Tibial artery (tissue), 4 donors: ENCODE results near the gene TRIM33.
"Not testable (repeated sequence)": the region's sequence is repeated elsewhere in the genome, so short reads cannot be mapped to it uniquely, and the experiment has no call there.

Experiments
- DNase-seq, 2 donors: peaks; one replicate each; pipeline ENCODE4 v3.0.0-alpha.2; 2019
- H3K27ac ChIP-seq, 2 donors: fragments of 200-600 bp; sonication (generic) in 1 of 2; 1 replicate in 1 of 2; 2 replicates in 1 of 2; pipeline ENCODE4 v1.5.1; 2018 to 2019; ENCODE audit warnings: mild to moderate bottlenecking in 1 of 2
- H3K27me3 ChIP-seq, 2 donors: fragments of 200-600 bp; sonication (generic) in 1 of 2; one replicate each; pipeline versions ENCODE4 v1.5.1 to v1.6.0; 2016 to 2019
- H3K36me3 ChIP-seq, 3 donors: fragments of 200-600 bp; sonication (generic) in 2 of 3; one replicate each; pipeline ENCODE4 v1.5.1; 2016 to 2019; ENCODE audit warnings: mild to moderate bottlenecking in 2 of 3
- H3K4me1 ChIP-seq, 4 donors: fragments of 200-600 bp; sonication (generic) in 2 of 4; 1 replicate in 3 of 4; 2 replicates in 1 of 4; pipeline ENCODE4 v1.5.1; 2016 to 2019
- H3K4me3 ChIP-seq, 2 donors: fragments of 200-600 bp; sonication (generic) in 1 of 2; 1 replicate in 1 of 2; 2 replicates in 1 of 2; pipeline ENCODE4 v1.5.1; 2018 to 2019; ENCODE audit warnings: mild to moderate bottlenecking in 2 of 2
- H3K9me3 ChIP-seq, 3 donors: fragments of 200-600 bp; sonication (generic) in 1 of 3; one replicate each; pipeline ENCODE4 v1.5.1; 2016 to 2019
- CTCF ChIP-seq, 2 experiments: fragments of 200-600 bp in 1 of 2; fragments of 450-650 bp in 1 of 2; IDR thresholded peaks; one replicate each; pipeline ENCODE4 v1.5.1; 2017 to 2019; ENCODE audit warnings: antibody characterized with exemption in 2 of 2, mild to moderate bottlenecking in 1 of 2, moderate library complexity in 1 of 2
- intact Hi-C: fragments of 100-400 bp; cut with DNase I; formaldehyde crosslinking; loops from one replicate; pipeline ENCODE4 v1.15.0; 2023; ENCODE audit warnings: low total_unique reads

The TRIM33 gene

GRCh38 chr1:114490274-114490693 lies 20.7 kb downstream of the TRIM33 start:
- Histone ChIP-seq H3K36me3 (no peaks in the 10 kb centered on the region), H3K4me3 (no peak overlapping the region), H3K4me1 (peaks cover 0 to 10% (median 5%) of the 10 kb centered on the region in 4 donors), H3K27ac (no peak overlapping the region), H3K9me3 (no peaks in the 10 kb centered on the region), H3K27me3 (no peaks in the 10 kb centered on the region)
- intact Hi-C loops = no loop called here
- no peak for TF ChIP-seq CTCF (IDR thresholded peaks at IDR 0.05)
- no peak for DNase-seq

- Histone ChIP-seq H3K27me3 (no peaks in the 10 kb centered on the region), H3K4me3 (no peak overlapping the region), H3K9me3 (no peaks in the 10 kb centered on the region), H3K27ac (no peak overlapping the region), H3K4me1 (peaks cover 0 to 5% (median 0%) of the 10 kb centered on the region in 4 donors), H3K36me3 (no peaks in the 10 kb centered on the region)
- TF ChIP-seq CTCF (IDR thresholded peaks at IDR 0.05) = no peak
- intact Hi-C loops = no loop called here
- no peak for DNase-seq
Measured at GRCh38 chr1:114488739-114489138, 22.3 kb downstream of the TRIM33 start.

- no peak for TF ChIP-seq CTCF (IDR thresholded peaks at IDR 0.05)
- no peaks in the 10 kb centered on the region for H3K36me3 ChIP-seq
- no peak for DNase-seq
- no peak overlapping the region for H3K27ac ChIP-seq
- no peaks in the 10 kb centered on the region for H3K27me3 ChIP-seq
- H3K9me3 ChIP-seq = no peaks in the 10 kb centered on the region
- no peak overlapping the region for H3K4me3 ChIP-seq
- peaks cover 0 to 5% (median 0%) of the 10 kb centered on the region in 4 donors for H3K4me1 ChIP-seq
- intact Hi-C loops = no loop called here
Measured at GRCh38 chr1:114485286-114485685, 25.7 kb downstream of the TRIM33 start.

GRCh38 chr1:114482585-114482984 lies 28.4 kb downstream of the TRIM33 start:
- H3K4me3 ChIP-seq = no peak overlapping the region
- no peak for DNase-seq
- no peaks in the 10 kb centered on the region for H3K36me3 ChIP-seq
- no peaks in the 10 kb centered on the region for H3K27me3 ChIP-seq
- peaks cover 0 to 2% (median 0%) of the 10 kb centered on the region in 3 donors for H3K9me3 ChIP-seq
- no peak overlapping the region for H3K27ac ChIP-seq
- peaks cover 0 to 5% (median 0%) of the 10 kb centered on the region in 4 donors for H3K4me1 ChIP-seq
- intact Hi-C loops = no loop called here
- no peak for TF ChIP-seq CTCF (IDR thresholded peaks at IDR 0.05)

GRCh38 chr1:114479636-114480035 lies 31.4 kb downstream of the TRIM33 start:
- H3K9me3 ChIP-seq, H3K27me3 ChIP-seq, H3K27ac ChIP-seq, intact Hi-C loops, DNase-seq, H3K4me3 ChIP-seq, H3K36me3 ChIP-seq: not testable (repeated sequence)
- H3K4me1 ChIP-seq = peaks cover 0 to 30% (median 3%) of the 10 kb centered on the region in 4 donors

- H3K36me3 ChIP-seq = no peaks in the 10 kb centered on the region
- intact Hi-C loops = no loop called here
- H3K9me3 ChIP-seq = peaks cover 0 to 2% (median 0%) of the 10 kb centered on the region in 3 donors
- H3K4me1 ChIP-seq = peaks cover 0 to 30% (median 3%) of the 10 kb centered on the region in 4 donors
- H3K27ac ChIP-seq = no peak overlapping the region
- H3K27me3 ChIP-seq = no peaks in the 10 kb centered on the region
- no peak for TF ChIP-seq CTCF (IDR thresholded peaks at IDR 0.05)
- DNase-seq = no peak
- no peak overlapping the region for H3K4me3 ChIP-seq
Measured at GRCh38 chr1:114479134-114479533, 31.9 kb downstream of the TRIM33 start.
